Medulla oblongata (tissue), 1 donor: ENCODE data around the gene CYP11A1.

ENCODE experiments used
- DNase-seq: peaks from one replicate; pipeline ENCODE4 v3.0.0-alpha.2; 2015; ENCODE audit errors: extremely low spot score

The CYP11A1 gene

GRCh38 chr15:74347757-74348250, 19.6 kb downstream of the CYP11A1 start:
- DNase-seq, result no peak

- DNase-seq, result no peak
Measured at GRCh38 chr15:74345051-74345450, 22.4 kb downstream of the CYP11A1 start.

- no peak for DNase-seq
Measured at GRCh38 chr15:74343797-74344127, 23.7 kb downstream of the CYP11A1 start.

GRCh38 chr15:74343127-74343796, 24.2 kb downstream of the CYP11A1 start:
- no peak for DNase-seq

GRCh38 chr15:74340150-74340549, 27.3 kb downstream of the CYP11A1 start:
- DNase-seq, result no peak

GRCh38 chr15:74339371-74339770, 28.1 kb downstream of the CYP11A1 start:
- DNase-seq, result no peak

- DNase-seq, result no peak
Measured at GRCh38 chr15:74338676-74339075, 28.8 kb downstream of the CYP11A1 start.

- DNase-seq, result no peak
Measured at GRCh38 chr15:74337607-74338211, 29.7 kb downstream of the CYP11A1 start.

GRCh38 chr15:74337146-74337545, 30.3 kb downstream of the CYP11A1 start:
- no peak for DNase-seq

GRCh38 chr15:74336061-74337005, 31.1 kb downstream of the CYP11A1 start:
- no peak for DNase-seq

GRCh38 chr15:74335396-74335795, 32.0 kb downstream of the CYP11A1 start:
- no peak for DNase-seq

GRCh38 chr15:74334127-74334526, 33.3 kb downstream of the CYP11A1 start:
- DNase-seq, result no peak

GRCh38 chr15:74333662-74334061, 33.8 kb downstream of the CYP11A1 start:
- DNase-seq, result no peak

- DNase-seq, result no peak
Measured at GRCh38 chr15:74333093-74333492, 34.4 kb downstream of the CYP11A1 start.

- DNase-seq, result no peak
Measured at GRCh38 chr15:74332611-74333010, 34.8 kb downstream of the CYP11A1 start.

- no peak for DNase-seq
Measured at GRCh38 chr15:74332011-74332410, 35.4 kb downstream of the CYP11A1 start.

- DNase-seq, result no peak
Measured at GRCh38 chr15:74330861-74331408, 36.5 kb downstream of the CYP11A1 start.

GRCh38 chr15:74328331-74329056, 39.0 kb downstream of the CYP11A1 start:
- DNase-seq, result no peak

GRCh38 chr15:74327756-74328155, 39.7 kb downstream of the CYP11A1 start:
- no peak for DNase-seq

- no peak for DNase-seq
Measured at GRCh38 chr15:74326746-74327145, 40.7 kb downstream of the CYP11A1 start.

- no peak for DNase-seq
Measured at GRCh38 chr15:74324714-74325113, 42.7 kb downstream of the CYP11A1 start.
